NCI-H2227 (cell line): ENCODE data around the gene TRPC4AP.
"Not testable (repeated sequence)": the region's sequence is repeated elsewhere in the genome, so short reads cannot be mapped to it uniquely, and the experiment has no call there.

Source experiments
- DNase-seq: peaks from one replicate; lab custom pipeline; 2025; ENCODE audit not compliant: unreplicated experiment; lab: John Stamatoyannopoulos, UW

The TRPC4AP gene

DNA sequence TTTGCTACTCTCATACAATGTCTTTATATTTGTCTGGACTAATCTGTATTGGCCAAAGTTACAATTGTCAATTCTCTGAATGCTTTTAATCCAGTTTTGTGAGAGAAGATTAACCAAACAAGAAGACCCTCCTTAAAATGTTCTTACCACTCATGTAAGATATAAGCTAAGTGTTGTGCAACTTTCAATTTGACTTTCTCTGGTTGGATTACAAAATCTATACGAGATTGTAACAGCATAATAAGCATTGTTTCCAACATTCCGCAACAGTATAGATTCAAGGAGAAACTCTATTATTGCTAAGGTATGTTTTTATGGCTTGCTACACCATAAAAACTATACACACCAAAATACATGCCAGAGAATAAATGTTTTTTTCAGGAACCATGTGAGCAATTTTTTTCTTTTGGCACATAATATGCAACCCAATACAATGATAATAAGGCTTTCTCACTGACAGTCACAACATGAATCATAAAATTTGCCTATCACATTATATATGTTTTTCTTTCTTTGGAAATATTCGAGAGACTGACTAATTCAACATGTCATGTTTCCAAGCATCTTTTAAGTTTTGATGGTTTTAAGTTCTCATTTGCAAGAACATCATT is 12.2 kb upstream of the TRPC4AP start:
- DNase-seq = no peak

DNA sequence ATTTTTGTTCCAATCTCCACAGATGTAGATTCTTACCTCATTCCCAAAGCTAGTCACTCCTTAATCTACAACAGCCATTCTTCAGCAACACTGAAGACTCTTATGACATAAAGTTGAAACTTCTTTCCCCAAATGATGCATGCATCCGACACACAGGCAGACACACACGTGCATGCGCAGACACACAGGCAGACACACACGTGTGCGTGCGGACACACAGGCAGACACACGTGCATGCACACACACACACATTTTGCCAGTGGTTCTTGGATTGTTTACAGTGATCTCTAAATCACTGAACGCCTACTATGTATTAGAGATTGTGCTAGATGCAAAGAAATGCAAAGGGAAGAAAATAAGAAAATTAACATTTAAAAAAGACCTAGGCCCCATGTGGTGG is 9.0 kb upstream of the TRPC4AP start:
- DNase-seq = no peak

DNA sequence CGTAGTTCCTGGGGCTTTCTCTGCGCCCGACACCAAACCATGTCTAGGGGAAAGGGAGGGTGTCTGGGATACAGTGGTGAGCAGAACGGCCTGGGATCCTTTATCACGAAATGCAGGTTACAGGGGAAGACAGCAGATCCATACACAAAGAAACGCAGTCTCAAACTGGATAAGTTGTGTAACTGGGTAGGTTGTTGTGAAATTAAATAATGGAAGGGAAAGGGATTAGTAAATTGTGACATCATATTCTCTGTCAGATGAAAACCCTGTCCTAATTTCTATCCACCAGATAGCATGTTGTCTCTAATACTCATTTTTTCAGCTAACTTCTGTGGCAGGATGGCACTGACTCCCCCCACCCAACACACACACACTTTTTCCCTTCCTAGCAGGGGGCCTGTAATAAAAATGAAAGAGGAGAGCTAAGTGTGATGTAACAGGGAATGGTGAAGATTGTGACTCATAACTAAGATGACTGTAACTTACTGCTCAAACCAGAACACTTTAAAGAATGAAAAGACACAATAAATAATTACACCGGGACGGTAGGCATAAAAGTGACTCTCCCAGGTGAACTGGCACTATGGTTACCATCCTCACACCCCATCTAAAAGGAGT is 769 bp upstream of the TRPC4AP start:
- DNase-seq = no peak

DNA sequence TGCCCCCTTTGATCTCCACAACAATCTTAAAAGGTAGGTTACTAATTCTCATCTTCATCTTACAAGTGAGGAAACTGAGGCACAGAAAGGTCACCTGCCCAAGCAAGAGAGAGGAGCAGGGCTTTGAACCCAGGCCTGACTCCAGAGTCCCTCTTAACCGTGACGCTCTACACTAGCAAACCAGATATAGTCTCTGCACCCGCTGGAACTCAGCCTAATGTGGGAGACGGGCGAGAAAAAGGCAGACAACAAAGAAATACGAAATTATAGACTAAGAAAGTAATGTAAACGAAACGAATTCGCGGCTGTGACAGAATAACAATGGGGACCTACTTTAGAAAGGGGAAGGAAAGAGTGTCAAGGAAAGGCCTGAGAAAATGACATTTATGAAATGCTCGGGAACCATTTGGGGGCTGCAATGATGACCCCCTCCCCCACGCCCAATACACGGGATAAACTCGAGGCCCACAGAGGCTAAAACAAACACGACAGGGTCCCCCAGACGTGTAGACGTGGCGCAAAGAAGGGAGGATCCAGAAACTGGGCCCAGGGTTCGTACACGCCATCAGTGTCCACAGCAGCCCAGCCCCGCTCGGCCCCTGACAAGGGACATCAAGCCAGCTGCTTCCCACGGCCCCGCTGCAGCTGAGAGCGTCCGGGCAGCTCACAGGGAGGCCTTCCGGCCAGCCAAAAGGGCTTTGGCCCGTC is 637 bp downstream of the TRPC4AP start:
- peak; percentile 35 for DNase-seq

DNA sequence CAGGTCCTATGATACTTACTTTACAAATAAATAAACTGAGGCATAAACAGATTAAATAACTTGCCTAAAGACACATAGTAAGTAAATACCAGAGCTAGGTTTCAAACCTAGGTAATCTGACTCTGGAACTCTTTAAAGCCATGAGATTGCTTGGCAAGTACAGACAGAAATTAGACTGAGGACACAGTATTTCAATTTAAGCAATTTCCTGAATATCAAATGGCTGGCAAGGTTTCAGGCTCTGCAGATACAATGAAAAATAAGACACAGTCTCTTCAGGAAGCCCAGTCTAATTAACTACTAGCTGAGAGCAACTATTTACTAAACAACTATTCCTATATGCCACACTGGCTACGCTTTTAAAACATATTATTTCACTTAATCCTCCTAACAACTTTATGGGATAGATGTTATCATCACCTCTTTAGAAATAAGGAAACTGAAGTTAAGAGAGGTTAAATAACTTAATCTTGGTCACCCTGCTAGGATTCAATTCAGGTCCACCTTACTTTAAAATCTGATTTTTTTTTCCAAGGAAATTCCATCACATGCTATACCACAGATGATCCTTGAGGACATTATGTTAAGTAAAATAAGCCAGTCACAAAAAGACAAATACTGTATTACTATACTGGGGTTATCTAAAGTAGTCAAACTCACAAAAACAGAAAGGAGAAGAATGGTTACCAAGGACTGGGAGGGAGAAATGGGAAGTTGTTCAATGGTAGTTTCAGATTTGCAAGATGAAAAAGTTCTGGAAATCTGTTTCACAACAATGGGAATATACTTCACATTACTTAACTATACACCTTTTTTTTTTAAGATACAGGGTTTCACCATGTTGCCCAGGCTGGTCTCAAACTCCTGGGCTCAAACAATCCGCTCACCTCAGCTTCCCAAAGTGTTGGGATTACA is 4.1 kb downstream of the TRPC4AP start:
- no peak for DNase-seq

DNA sequence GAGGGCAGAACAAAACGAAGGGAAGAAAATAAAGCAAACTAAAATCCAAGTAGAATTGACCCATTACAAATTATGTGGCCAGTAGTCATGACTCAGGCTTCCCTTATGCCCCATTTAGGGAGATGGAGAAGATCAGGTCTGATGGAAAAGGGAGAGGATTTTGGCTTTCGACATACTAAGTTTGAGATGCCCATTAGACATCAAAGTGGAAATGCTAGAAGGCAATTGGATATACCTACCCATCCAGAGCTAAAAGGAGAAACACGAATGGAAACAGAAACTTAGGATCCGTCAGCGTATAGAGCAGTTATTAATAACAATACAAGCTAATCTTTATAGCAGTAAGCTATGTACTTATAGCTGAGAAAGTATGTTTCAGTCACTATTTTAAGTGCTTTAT is 4.8 kb downstream of the TRPC4AP start:
- DNase-seq = no peak

DNA sequence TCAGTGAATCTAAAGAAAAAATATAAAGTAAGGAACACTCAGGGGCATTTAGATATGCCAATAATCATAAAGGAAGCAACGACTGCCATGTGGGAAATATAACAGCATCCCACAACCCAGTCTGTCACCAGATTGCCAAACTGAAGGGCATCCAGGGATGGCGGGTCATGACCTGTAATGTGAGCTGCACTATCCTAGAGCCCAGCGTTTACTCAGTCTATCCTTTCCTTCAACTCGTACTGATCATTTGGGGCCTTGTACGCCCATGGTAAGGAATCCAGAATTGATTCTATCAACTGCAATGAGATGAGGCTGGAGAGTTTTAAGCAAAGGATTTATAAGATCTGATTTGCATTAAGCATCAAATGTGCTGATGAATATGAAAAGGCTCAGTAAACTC is 5.3 kb downstream of the TRPC4AP start:
- no peak for DNase-seq

DNA sequence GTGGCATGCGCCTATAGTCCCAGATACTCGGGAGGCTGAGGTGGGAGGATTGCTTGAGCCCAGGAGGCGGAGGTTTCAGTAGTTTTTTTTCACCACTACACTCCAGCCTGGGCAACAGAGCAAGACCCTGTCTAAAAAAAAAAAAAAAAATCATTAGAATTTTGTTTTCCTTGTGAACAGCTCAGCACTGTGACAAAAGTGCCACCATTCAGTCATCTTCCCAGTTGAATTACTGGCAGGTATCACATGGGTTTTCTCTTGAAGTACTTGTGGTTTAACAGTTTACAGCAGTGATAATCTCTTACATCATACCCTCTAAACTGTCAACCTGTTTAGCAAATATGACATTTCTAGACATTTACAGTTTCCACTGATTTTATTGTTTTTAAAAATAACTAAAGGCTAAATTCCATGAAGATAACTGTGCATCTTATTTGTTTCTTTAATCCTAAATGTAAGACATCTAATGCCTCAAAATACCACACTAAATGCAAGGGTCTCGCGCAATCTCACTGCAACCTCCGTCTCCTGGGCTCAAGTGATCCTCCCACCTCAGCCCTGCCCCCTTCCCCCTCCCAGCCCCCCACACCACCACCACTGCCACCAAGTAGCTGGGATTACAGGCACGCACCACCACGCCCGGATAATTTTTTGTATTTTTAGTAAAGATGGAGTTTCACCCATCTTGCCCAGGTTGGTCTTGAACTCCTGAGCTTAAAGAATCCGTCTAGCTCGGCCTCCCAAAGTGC is 7.0 kb downstream of the TRPC4AP start:
- DNase-seq = no peak

DNA sequence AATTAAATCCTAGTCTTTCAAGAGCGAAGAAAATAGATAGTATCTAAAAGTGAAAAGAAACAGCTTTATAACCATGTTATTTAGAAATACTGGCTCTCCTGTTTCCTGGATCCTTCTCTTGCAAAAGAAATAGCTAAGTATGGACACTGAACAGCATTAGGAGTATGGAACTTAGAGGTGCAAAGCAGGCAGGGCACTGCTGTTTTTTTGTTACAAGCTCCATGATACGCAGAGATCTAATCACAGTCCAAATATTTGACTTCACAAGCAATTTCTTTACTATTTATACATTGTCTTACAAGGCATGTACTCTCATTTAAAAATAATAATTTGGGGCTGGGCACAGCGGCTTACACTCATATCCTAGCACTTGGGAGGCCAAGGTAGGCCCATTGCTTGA is 7.6 kb downstream of the TRPC4AP start:
- no peak for DNase-seq

DNA sequence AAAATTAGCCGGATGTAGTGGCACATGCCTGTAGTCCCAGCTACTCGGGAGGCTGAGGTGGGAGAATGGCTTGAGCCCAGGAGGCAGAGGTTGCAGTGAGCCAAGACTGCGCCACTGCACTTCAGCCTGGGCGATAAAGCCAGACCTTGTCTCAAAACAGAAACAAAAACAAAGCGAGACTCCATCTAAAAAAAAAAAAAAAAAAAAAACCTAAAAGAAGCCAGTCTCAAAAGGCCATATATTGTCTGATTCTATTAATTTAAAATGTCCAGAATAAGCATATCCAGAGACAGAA is 12.3 kb downstream of the TRPC4AP start:
- DNase-seq = not testable (repeated sequence)

DNA sequence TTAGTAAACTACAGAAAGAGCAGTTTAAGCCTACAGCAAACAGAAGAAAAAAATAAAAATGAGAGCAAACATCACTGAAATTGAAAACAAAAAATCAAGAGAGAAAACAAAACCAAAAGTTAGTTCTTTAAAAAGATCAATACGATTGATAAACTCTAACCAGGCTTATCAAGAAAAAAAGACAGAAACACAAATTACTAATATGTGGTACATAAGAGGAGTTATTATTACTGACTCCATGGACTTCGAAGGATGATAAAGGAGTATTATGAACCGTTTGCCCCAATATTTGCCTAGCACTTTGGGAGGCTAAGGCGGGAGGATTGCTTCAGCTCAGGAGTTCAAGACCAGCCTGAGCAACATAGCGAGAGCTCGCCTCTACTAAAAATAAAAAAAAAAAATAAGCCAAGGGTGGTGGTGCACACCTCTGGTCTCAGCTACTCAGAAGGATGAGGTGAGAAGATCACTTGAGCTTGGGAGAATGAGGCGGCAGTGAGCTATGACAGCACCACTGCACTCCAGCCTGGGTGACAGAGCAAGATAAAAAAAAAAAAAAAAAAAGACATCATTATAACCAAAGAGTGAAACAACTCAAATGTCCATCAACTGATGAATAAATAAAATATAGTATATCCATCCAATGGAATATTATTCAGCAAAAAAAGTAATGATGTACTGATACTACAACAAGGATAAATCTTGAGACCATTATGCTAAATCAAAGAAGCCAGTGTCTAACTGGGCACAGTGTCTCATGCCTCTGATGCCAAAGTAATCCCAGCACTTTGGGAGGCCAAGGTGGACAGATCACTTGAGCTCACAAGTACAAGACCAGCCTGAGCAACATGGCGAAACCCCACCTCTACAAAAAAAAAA is 12.9 kb downstream of the TRPC4AP start:
- DNase-seq = no peak

DNA sequence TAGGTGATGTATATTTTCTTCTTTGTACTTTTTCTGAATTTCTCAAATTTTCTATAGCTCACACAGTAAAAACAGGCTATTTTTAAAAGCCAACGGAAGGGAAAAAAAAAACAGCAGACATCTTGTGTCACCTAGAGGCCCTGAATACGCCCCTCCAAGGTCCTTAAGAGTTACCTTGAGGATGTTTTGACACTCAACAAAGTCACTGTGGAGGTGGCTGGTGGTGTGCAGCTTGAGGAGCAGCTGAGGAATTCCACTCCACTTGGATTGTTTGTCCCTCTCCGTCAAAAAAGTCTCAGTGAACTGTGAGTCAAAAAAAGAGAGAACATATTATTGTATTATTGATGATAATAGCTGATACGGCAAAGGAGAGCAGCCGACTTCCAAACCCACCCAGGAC is 14.7 kb downstream of the TRPC4AP start:
- DNase-seq = no peak

DNA sequence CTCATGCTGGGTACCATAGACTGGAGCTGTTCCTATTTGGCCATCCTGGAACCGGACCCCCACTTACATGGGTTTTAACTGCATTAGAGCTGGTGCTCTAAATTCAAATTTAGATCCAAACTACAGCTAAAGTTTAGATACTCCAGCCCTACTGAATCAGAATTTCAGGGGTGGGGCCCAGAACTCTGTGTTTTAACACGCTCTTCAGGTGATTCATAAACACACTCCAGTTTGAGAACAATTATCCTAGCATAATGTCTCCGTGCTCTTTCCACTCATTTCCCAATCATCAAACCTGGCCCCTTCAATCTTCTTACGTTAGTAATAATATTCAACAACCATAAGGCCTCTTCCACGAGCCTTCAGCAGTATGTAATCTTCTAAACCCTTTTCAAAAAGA is 15.3 kb downstream of the TRPC4AP start:
- DNase-seq = no peak

DNA sequence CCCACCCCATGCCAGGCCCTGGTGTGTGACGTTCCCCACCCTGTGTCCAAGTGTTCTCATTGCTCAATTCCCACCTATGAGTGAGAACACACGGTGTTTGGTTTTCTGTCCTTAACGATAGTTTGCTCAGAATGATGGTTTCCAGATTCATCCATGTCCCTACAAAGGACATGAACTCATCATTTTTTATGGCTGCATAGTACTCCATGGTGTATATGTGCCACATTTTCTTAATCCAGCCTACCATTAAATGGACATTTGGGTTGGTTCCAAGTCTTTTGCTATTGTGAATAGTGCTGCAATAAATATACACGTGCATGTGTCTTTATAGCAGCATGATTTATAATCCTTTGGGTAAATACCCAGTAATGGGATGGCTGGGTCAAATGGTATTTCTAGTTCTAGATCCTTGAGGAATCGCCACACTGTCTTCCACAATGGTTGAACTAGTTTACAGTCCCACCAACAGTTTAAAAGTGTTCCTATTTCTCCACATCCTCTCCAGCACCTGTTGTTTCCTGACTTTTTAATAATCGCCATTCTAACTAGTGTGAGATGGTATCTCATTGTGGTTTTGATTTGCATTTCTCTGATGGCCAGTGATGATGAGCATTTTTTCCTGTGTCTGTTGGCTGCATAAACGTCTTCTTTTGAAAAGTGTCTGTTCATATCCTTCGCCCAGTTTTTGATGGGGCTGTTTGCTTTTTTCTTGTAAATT is 21.0 kb downstream of the TRPC4AP start:
- not testable (repeated sequence) for DNase-seq

DNA sequence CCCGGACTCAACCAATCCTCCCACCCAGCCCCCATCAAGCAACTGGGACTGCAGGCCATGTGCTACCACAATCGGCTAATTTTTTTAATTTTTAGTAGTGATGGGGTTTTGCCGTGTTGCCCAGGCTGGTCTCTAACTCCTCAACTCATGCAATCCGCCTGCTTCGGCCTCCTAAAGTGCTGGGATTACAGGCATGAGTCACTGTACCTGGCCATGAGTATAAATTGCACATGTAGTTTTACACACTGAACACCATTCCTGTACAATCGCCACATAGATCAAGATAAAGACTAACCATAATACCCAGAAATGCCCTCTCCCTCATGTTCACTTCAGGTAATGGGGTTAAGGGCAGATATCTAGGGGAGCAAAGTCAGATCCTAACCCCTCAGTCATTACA is 26.4 kb downstream of the TRPC4AP start:
- no peak for DNase-seq

DNA sequence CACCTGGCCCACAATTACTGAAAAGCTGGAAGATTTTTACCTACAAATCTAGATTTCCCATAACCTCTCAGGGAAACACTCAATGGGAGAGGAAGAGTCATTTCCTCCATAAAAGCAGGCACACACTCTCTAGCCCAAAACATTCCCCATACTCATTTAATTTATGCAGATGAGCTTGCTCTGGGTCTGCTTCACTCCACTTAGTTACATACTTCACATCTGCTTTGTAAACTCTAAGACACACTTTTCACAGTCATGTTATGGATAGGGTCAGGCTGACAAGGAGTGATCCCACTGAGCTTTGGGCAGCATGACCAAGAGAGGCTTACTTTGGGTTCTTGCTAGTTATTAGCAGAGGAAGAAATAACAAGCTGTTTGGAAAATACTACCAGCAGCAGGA is 27.4 kb downstream of the TRPC4AP start:
- no peak for DNase-seq

DNA sequence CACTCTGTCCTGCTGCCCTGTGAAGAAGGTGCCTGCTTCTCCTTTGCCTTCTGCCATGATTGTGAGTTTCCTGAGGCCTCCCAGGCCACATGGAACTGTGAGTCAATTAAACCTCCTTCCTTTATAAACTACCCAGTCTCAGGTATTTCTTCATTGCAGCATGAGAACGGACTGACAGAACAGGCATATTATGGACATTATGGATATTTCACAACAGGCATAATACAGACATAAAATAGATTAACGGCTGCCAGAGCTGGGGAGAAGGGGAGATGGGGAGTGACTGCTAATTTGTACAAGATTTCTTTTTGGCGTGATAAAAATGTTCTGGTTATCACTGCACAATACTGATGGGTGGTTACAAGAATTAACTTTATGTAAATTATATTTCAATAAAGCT is 29.4 kb downstream of the TRPC4AP start:
- no peak for DNase-seq

DNA sequence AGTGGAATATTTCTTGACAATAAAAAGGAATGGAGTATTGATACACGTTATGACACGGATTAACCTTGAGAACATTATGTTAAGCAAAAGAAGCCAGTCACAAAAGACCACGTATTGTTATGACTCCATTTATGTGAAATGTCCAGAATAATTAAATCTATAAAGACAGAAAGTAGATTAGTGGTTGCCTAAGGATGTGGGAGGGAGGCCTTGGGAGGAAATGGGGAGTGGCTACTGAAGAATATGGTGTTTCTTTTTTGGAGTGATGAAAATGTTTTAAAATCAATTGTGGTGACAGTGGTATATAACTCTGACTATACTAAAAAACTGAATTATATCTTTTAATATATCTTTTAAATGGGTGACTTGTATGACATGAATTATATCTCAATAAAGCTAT is 30.1 kb downstream of the TRPC4AP start:
- DNase-seq = no peak

DNA sequence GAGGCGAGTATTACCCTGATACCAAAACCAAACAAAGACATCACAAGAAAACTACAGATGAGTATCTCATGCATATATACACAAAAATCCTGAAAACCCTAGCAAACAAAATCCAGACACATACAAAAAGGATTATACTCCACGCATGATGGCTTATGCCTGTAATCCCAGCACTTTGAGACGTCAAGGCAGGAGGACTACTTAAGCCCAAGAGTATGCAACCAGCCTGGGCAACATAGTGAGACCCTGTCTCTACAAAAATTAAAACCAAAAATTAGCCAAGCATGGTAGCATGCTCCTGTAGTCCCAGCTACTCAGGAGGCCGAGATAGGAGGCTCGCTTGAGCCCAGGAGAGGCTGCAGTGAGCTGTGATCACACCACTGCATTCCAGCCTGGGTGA is 32.4 kb downstream of the TRPC4AP start:
- no peak for DNase-seq

DNA sequence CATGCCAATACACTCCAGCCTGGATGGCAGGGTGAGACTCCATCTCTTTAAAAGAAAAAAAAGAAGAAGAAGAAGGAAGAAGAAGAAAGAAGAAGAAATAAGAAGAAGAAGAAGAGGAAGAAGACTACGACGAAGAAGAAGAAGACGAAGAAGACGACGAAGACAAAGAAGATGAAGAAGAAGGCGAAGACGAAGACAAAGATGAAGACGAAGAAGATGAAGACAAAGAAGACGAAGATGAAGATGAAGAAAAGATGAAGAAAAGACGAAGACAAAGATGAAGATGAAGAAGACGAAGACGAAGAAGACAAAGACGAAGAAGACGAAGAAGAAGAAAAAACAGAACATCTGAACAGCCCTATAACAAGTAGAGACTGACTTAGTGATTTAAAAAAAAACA is 33.0 kb downstream of the TRPC4AP start:
- DNase-seq = no peak
